H9 (cell line): ENCODE measurements around the gene SPATS1. TPM values are rescaled to one million over a fixed set of nuclear protein-coding genes. Genes with fewer than 3 reads are reported as not detected.
"Not testable (repeated sequence)": the region's sequence is repeated elsewhere in the genome, so short reads cannot be mapped to it uniquely, and the experiment has no call there.

Experiments used
- DNase-seq: peaks from one replicate; pipeline ENCODE4 v3.0.0-alpha.2; 2017
- H2AFZ ChIP-seq: one replicate; pipeline ENCODE4 v1.6.1; 2013; ENCODE audit warnings: mild to moderate bottlenecking, low read length, control low read depth, moderate library complexity
- H2AK5ac ChIP-seq: 2 replicates; pipeline ENCODE4 v1.6.1; 2013; ENCODE audit warnings: low read length, control low read depth, mixed read lengths; ENCODE audit not compliant: insufficient read length
- H2BK120ac ChIP-seq: one replicate; pipeline ENCODE4 v1.6.1; 2013; ENCODE audit warnings: low read depth, mild to moderate bottlenecking, low read length, control low read depth, inconsistent platforms; ENCODE audit not compliant: poor library complexity, severe bottlenecking
- H2BK12ac ChIP-seq: 2 replicates; pipeline ENCODE4 v1.6.1; 2013; ENCODE audit warnings: low read length, control low read depth, mixed read lengths, low read depth; ENCODE audit not compliant: insufficient read length
- H2BK15ac ChIP-seq: 2 replicates; pipeline ENCODE4 v1.6.1; 2013; ENCODE audit warnings: low read depth, low read length, control low read depth
- H2BK20ac ChIP-seq: one replicate; pipeline ENCODE4 v1.6.1; 2013; ENCODE audit warnings: low read depth, mild to moderate bottlenecking, low read length, control low read depth, inconsistent platforms; ENCODE audit not compliant: poor library complexity, severe bottlenecking
- H2BK5ac ChIP-seq: 2 replicates; pipeline ENCODE4 v1.6.1; 2013; ENCODE audit warnings: low read length, control low read depth, mixed read lengths; ENCODE audit not compliant: insufficient read length
- H3K14ac ChIP-seq: 2 replicates; pipeline ENCODE4 v1.6.1; 2013; ENCODE audit warnings: low read length, control low read depth; ENCODE audit not compliant: insufficient read depth
- H3K18ac ChIP-seq: 2 replicates; pipeline ENCODE4 v1.6.1; 2013; ENCODE audit warnings: low read depth, mild to moderate bottlenecking, mixed read lengths, low read length, control low read depth; ENCODE audit not compliant: insufficient read length
- H3K23ac ChIP-seq: 2 replicates; pipeline ENCODE4 v1.6.1; 2013; ENCODE audit warnings: low read length, control low read depth, mixed read lengths, low read depth; ENCODE audit not compliant: insufficient read length
- H3K23me2 ChIP-seq: 2 replicates; pipeline ENCODE4 v1.6.1; 2013; ENCODE audit warnings: low read depth, mild to moderate bottlenecking, mixed read lengths, low read length, control low read depth; ENCODE audit not compliant: insufficient read length, poor library complexity, severe bottlenecking
- H3K27ac ChIP-seq: 2 replicates; pipeline ENCODE4 v1.5.1; 2013; ENCODE audit warnings: low read length, control low read depth, mixed read lengths, low read depth; ENCODE audit not compliant: insufficient read length
- H3K27me3 ChIP-seq: 2 replicates; pipeline ENCODE4 v1.6.1; 2013; ENCODE audit warnings: low read length, control low read depth, inconsistent platforms; ENCODE audit not compliant: insufficient read depth
- H3K4ac ChIP-seq: 2 replicates; pipeline ENCODE4 v1.6.1; 2013; ENCODE audit warnings: low read depth, mild to moderate bottlenecking, control low read depth, inconsistent platforms, low read length, moderate library complexity
- H3K4me1 ChIP-seq: 2 replicates; pipeline ENCODE4 v1.6.1; 2013; ENCODE audit warnings: low read length, control low read depth, inconsistent platforms; ENCODE audit not compliant: insufficient read depth
- H3K4me2 ChIP-seq: 2 replicates; pipeline ENCODE4 v1.6.1; 2013; ENCODE audit warnings: low read length, control low read depth, mixed read lengths; ENCODE audit not compliant: insufficient read length, insufficient read depth
- H3K56ac ChIP-seq: 2 replicates; pipeline ENCODE4 v1.6.1; 2013; ENCODE audit warnings: low read depth, mild to moderate bottlenecking, mixed read lengths, low read length, control low read depth; ENCODE audit not compliant: insufficient read length
- H3K79me1 ChIP-seq: 2 replicates; pipeline ENCODE4 v1.6.1; 2013; ENCODE audit warnings: low read depth, mild to moderate bottlenecking, moderate library complexity, low read length, control low read depth, inconsistent platforms; ENCODE audit not compliant: insufficient read depth, poor library complexity, severe bottlenecking
- H3K79me2 ChIP-seq: 2 replicates; pipeline ENCODE4 v1.6.1; 2013; ENCODE audit warnings: low read length, control low read depth, inconsistent platforms; ENCODE audit not compliant: insufficient read depth
- H3K9ac ChIP-seq: 2 replicates; pipeline ENCODE4 v1.6.1; 2013; ENCODE audit warnings: low read length, control low read depth, mixed read lengths; ENCODE audit not compliant: insufficient read length; ENCODE audit errors: extremely low read depth
- H3K9me3 ChIP-seq: one replicate; pipeline ENCODE4 v1.6.1; 2013; ENCODE audit warnings: low read depth, low read length, inconsistent platforms; ENCODE audit not compliant: control insufficient read depth
- H3T11ph ChIP-seq: one replicate; pipeline ENCODE4 v1.6.1; 2013; ENCODE audit warnings: mild to moderate bottlenecking, low read length, control low read depth, inconsistent platforms
- H4K20me1 ChIP-seq: one replicate; pipeline ENCODE4 v1.6.1; 2013; ENCODE audit not compliant: control insufficient read depth, insufficient read length, insufficient read depth
- H4K5ac ChIP-seq: 2 replicates; pipeline ENCODE4 v1.6.1; 2013; ENCODE audit warnings: low read depth, mild to moderate bottlenecking, mixed read lengths, low read length, control low read depth; ENCODE audit not compliant: insufficient read length
- H4K8ac ChIP-seq: replicated peaks from 2 replicates; pipeline ENCODE4 v1.6.1; 2013; ENCODE audit warnings: low read length, control low read depth, mixed read lengths, low read depth; ENCODE audit not compliant: insufficient read length
- H4K91ac ChIP-seq: 2 replicates; pipeline ENCODE4 v1.6.1; 2013; ENCODE audit warnings: low read depth, mild to moderate bottlenecking, moderate library complexity, mixed read lengths, low read length, control low read depth; ENCODE audit not compliant: insufficient read length
- H3K27ac Mint-ChIP-seq, 3 experiments: 2 replicates in 2 of 3; 3 replicates in 1 of 3; pipeline ENCODE4 v1.8.0; 2020 to 2021; ENCODE audit warnings: mixed read lengths in 3 of 3, mild to moderate bottlenecking in 1 of 3, moderate library complexity in 1 of 3
- H3K27me3 Mint-ChIP-seq: 2 replicates; pipeline ENCODE4 v1.8.0; 2021; ENCODE audit warnings: low read depth, mild to moderate bottlenecking, moderate library complexity, mixed read lengths
- H3K36me3 Mint-ChIP-seq, 3 experiments: 2 replicates in 2 of 3; 3 replicates in 1 of 3; pipeline ENCODE4 v1.8.0; 2020 to 2021; ENCODE audit warnings: low read depth in 3 of 3, mixed read lengths in 3 of 3; ENCODE audit not compliant: insufficient read depth in 1 of 3
- H3K4me1 Mint-ChIP-seq, 2 experiments: 2 replicates each; pipeline ENCODE4 v1.8.0; 2020; ENCODE audit warnings: mixed read lengths in 2 of 2
- H3K4me3 Mint-ChIP-seq, 2 experiments: 2 replicates in 1 of 2; 3 replicates in 1 of 2; pipeline ENCODE4 v1.8.0; 2020 to 2021; ENCODE audit warnings: mild to moderate bottlenecking in 2 of 2, mixed read lengths in 2 of 2, moderate library complexity in 1 of 2
- H3K9me3 Mint-ChIP-seq, 2 experiments: 2 replicates in 1 of 2; 3 replicates in 1 of 2; pipeline ENCODE4 v1.8.0; 2020; ENCODE audit warnings: mild to moderate bottlenecking in 2 of 2, mixed read lengths in 2 of 2, moderate library complexity in 1 of 2
- CTCF ChIP-seq: fragments of 200-600 bp; sonication (generic); conservative IDR thresholded peaks from 3 replicates; pipeline ENCODE4 v1.8.0; 2021; ENCODE audit warnings: antibody characterized with exemption, mild to moderate bottlenecking
- WGBS: extraction: QIAGEN DNeasy Blood & Tissue Kit; methylation state at CpG from one replicate; pipeline ENCODE4 v1.1.7; 2013; ENCODE audit warnings: missing lambda C conversion rate, low lambda C conversion rate, mixed read lengths; ENCODE audit not compliant: insufficient read length; ENCODE audit errors: extremely low coverage; 5-methylcytosine and 5-hydroxymethylcytosine counted together
- total RNA-seq: library from RNA; stranded (reverse); gene quantifications from 2 replicates; pipeline ENCODE4 v1.2.1, GENCODE V29; 2021

The SPATS1 gene
- total RNA-seq, 1 experiment from 2014 or later: not detected

- no CpG with 5 or more reads among the region's 6 CpGs for WGBS
- Histone ChIP-seq H3K4me1 (0 out of 2 replicates have a peak, but pooled peaks cover 2% of the 10 kb centered on the region), H3K9me3 (no peaks in the 10 kb centered on the region), H3K27me3 (no peaks in the 10 kb centered on the region), H4K91ac (no peak overlapping the region), H3K4me2 (no peak overlapping the region), H3K18ac (no peak overlapping the region), H2BK15ac (no peak overlapping the region), H3K79me1 (no peaks in the 10 kb centered on the region), H3T11ph (no peak overlapping the region), H2BK12ac (no peak overlapping the region), H3K23ac (no peak overlapping the region), H3K79me2 (no peaks in the 10 kb centered on the region), H3K23me2 (no peaks in the 10 kb centered on the region), H4K5ac (no peak overlapping the region), H2BK120ac (no peak overlapping the region), H2AK5ac (no peak overlapping the region), H3K9ac (no peak overlapping the region), H3K4ac (no peak overlapping the region), H2AFZ (no peak overlapping the region), H2BK5ac (no peak overlapping the region), H4K20me1 (no peaks in the 10 kb centered on the region), H4K8ac (no peak overlapping the region), H2BK20ac (no peak overlapping the region), H3K14ac (no peak overlapping the region), H3K56ac (no peak overlapping the region), H3K27ac (no peak overlapping the region)
- Mint-ChIP-seq H3K9me3 (no peaks in the 10 kb centered on the region), H3K4me1 (peaks cover 16 to 17% of the 10 kb centered on the region in 2 experiments), H3K27me3 (peaks cover 5% of the 10 kb centered on the region), H3K36me3 (no peaks in the 10 kb centered on the region), H3K27ac (no peak overlapping the region), H3K4me3 (no peak overlapping the region)
- no peak for DNase-seq
- no peak for TF ChIP-seq CTCF
Measured at GRCh38 chr6:44342052-44342451, 398 bp upstream of the SPATS1 start.

- H3T11ph ChIP-seq, H2BK20ac ChIP-seq, H3K27ac ChIP-seq, H3K56ac ChIP-seq, H3K79me2 ChIP-seq, H3K9me3 ChIP-seq, H2AK5ac ChIP-seq, H2BK5ac ChIP-seq, H3K27me3 ChIP-seq, H4K20me1 ChIP-seq, H2AFZ ChIP-seq, DNase-seq, H3K14ac ChIP-seq, H3K4me1 ChIP-seq, H3K23ac ChIP-seq, H3K79me1 ChIP-seq, H3K4ac ChIP-seq, H4K5ac ChIP-seq, H4K91ac ChIP-seq, H3K23me2 ChIP-seq, H3K9me3 Mint-ChIP-seq, H2BK15ac ChIP-seq, H3K36me3 Mint-ChIP-seq, H4K8ac ChIP-seq, H3K18ac ChIP-seq, H3K27ac Mint-ChIP-seq, H3K4me2 ChIP-seq, H3K27me3 Mint-ChIP-seq, H3K4me3 Mint-ChIP-seq, H3K9ac ChIP-seq, H2BK120ac ChIP-seq, H2BK12ac ChIP-seq: not testable (repeated sequence)
- H3K4me1 Mint-ChIP-seq: peaks cover 11 to 12% of the 10 kb centered on the region in 2 experiments
- WGBS: no CpG with 5 or more reads among the region's 4 CpGs
Measured at GRCh38 chr6:44346818-44347217, 4.4 kb downstream of the SPATS1 start.
